Ovary (tissue), 9 donors: ENCODE data around the gene ECM1. TPM values are rescaled to one million over a fixed set of nuclear protein-coding genes. Genes with fewer than 3 reads are reported as not detected.

Experiments used
- DNase-seq, 5 donors: peaks; one replicate each; pipeline ENCODE4 v3.0.0-alpha.2; 2019 to 2020
- H3K27ac ChIP-seq, 2 donors: fragments of 200-600 bp; one replicate each; pipeline versions ENCODE4 v1.5.1 to v1.8.0; 2019 to 2022
- H3K27me3 ChIP-seq: fragments of 200-600 bp; one replicate; pipeline ENCODE4 v1.8.0; 2022
- H3K36me3 ChIP-seq: fragments of 200-600 bp; sonication (generic); one replicate; pipeline ENCODE4 v1.5.1; 2019
- H3K4me1 ChIP-seq: one replicate; pipeline ENCODE4 v1.8.1; 2013; ENCODE audit warnings: mild to moderate bottlenecking, moderate library complexity; ENCODE audit not compliant: insufficient read depth
- H3K4me3 ChIP-seq: fragments of 200-600 bp; sonication (generic); one replicate; pipeline ENCODE4 v1.5.1; 2017
- H3K9me3 ChIP-seq, 2 donors: fragments of 200-600 bp in 1 of 2; sonication (generic) in 1 of 2; one replicate each; pipeline versions ENCODE4 v1.5.1 to v1.8.1; 2013 to 2019; ENCODE audit warnings: mild to moderate bottlenecking in 1 of 2, moderate library complexity in 1 of 2
- CTCF ChIP-seq, 3 donors: fragments of 450-650 bp in 2 of 3; fragments of 200-600 bp in 1 of 3; IDR thresholded peaks; one replicate each; pipeline versions ENCODE4 v1.5.1 to v1.8.0; 2016 to 2022; ENCODE audit warnings: antibody characterized with exemption in 3 of 3, mild to moderate bottlenecking in 1 of 3
- EP300 ChIP-seq: sonication (generic); formaldehyde crosslinking; IDR thresholded peaks from one replicate; pipeline ENCODE4 v1.6.1; 2017; ENCODE audit warnings: antibody characterized with exemption
- POLR2A ChIP-seq: fragments of 450-650 bp; IDR thresholded peaks from one replicate; pipeline ENCODE4 v1.6.1; 2017; ENCODE audit warnings: antibody characterized with exemption, mild to moderate bottlenecking, moderate library complexity
- WGBS, 3 donors: extraction: QIAGEN DNeasy Blood & Tissue Kit in 1 of 3; methylation state at CpG; one replicate each; pipeline versions ENCODE4 v1.1.5 to v1.1.7; 2013 to 2017; 5-methylcytosine and 5-hydroxymethylcytosine counted together
- intact Hi-C, 4 donors: fragments of 100-400 bp; cut with DNase I; formaldehyde crosslinking; loops; one replicate each; pipeline versions ENCODE4 v1.11.0 to v1.15.1; 2022 to 2023
- microRNA-seq, 3 donors: library from miRNA; unstranded; fragments of <30 nt; microRNA quantifications; one replicate each; pipeline versions ENCODE4 to v1.2.0, GENCODE V29; 2019 to 2020
- polyA plus RNA-seq, 2 donors: library from polyadenylated mRNA; stranded (reverse); fragments of 200-250 nt in 1 of 2; fragments of 350-450 nt in 1 of 2; fragmentation: Illumina TruSeq in 1 of 2; extraction: RNeasy Lipid Tissue Mini Kit (QIAGEN cat#74804) in 1 of 2; gene quantifications; one replicate each; pipeline ENCODE4 v1.2.3, GENCODE V29; 2013 to 2014
- small RNA-seq: library from RNA; depleted of rRNA; stranded (forward); fragments of <200 nt; gene quantifications from one replicate; pipeline ENCODE3, GENCODE V24; 2016
- total RNA-seq, 7 donors: library from RNA; depleted of rRNA in 2 of 7; stranded (reverse); fragments of >200 nt in 2 of 7; fragmentation: NEBNext Ultra II Directional in 3 of 7; extraction: Animal tissue kit (Norgen Biotek cat#: 25700) in 3 of 7; gene quantifications; one replicate each; pipeline versions ENCODE4 v1.1.0 to v1.2.4, GENCODE V29; 2016 to 2023
- donor health status: DM: no; HTN: no; CAD: no; lungs with moderate emphysema.
- donor health status: DM: no; HTN: no; CAD: no.
- donor health status: Bipolar disorder and iron deficiency.
- donor health status: DM: yes; HTN: yes; CAD: no.
- donor health status: DM: no; HTN: no; CAD: no.
- donor health status: DM: yes; HTN: yes; CAD: no.

Gene ECM1
- total and polyA plus RNA-seq, 9 donors: 1.8 to 16.7 (median 6.2) TPM

- Histone ChIP-seq H3K27ac (peak overlapping the region; percentile 96 to 99), H3K27me3 (no peaks in the 10 kb centered on the region), H3K36me3 (no peaks in the 10 kb centered on the region), H3K4me1 (peaks cover 40% of the 10 kb centered on the region), H3K9me3 (no peaks in the 10 kb centered on the region), H3K4me3 (peak overlapping the region; percentile 56)
- DNase-seq: peak; percentile 95 to 97 (median 96)
- 0 to 1% (median 0%) methylated on average over 32 of the region's 32 CpGs for WGBS, 3 donors
- intact Hi-C loops: loop anchor here in 3 of 4 donors (5.0 kb wide), 3 partner anchors 61 to 411 kb away; partner anchors contain the start of genes CERS2 (in 1 of the 3) and ENSA (in 1 of the 3)
- peak; percentile 12 to 42 (median 23) for TF ChIP-seq CTCF (IDR thresholded peaks at IDR 0.05)
- TF ChIP-seq POLR2A: peak; percentile 92
- TF ChIP-seq EP300: peak; percentile 63
These were observed 53.5 kb downstream of the ECM1 start for GRCh38 chr1:150561254-150561973.

- Histone ChIP-seq H3K27ac (peak overlapping the region; percentile 96 to 99), H3K36me3 (no peaks in the 10 kb centered on the region), H3K4me1 (peaks cover 45% of the 10 kb centered on the region), H3K4me3 (peak overlapping the region; percentile 56), H3K9me3 (no peaks in the 10 kb centered on the region), H3K27me3 (no peaks in the 10 kb centered on the region)
- WGBS, 3 donors: 0% methylated on average over 18 of the region's 18 CpGs
- peak; percentile 29 for TF ChIP-seq POLR2A
- TF ChIP-seq EP300: peak; percentile 99
- no peak for TF ChIP-seq CTCF (IDR thresholded peaks at IDR 0.05)
- peak; percentile 91 to 95 (median 93) for DNase-seq
- intact Hi-C loops: loop anchor here in 3 of 4 donors (2.0 to 5.0 kb wide), 4 partner anchors 17 to 410 kb away; partner anchors contain the start of genes CERS2 (in 1 of the 3), ENSA (in 1 of the 3) and MCL1 (in 1 of the 3)
These were observed 54.1 kb downstream of the ECM1 start for GRCh38 chr1:150561974-150562445.

- intact Hi-C loops: loop anchor here in 3 of 4 donors (2.0 to 5.0 kb wide), 4 partner anchors 16 to 410 kb away; partner anchors contain the start of genes CERS2 (in 1 of the 3), ENSA (in 1 of the 3) and MCL1 (in 1 of the 3)
- Histone ChIP-seq H3K27ac (peak overlapping the region; percentile 96 to 99), H3K36me3 (no peaks in the 10 kb centered on the region), H3K4me3 (peak overlapping the region; percentile 56), H3K27me3 (no peaks in the 10 kb centered on the region), H3K9me3 (no peaks in the 10 kb centered on the region), H3K4me1 (peaks cover 50% of the 10 kb centered on the region)
- 8 to 14% (median 13%) methylated on average over 4 of the region's 4 CpGs for WGBS, 3 donors
- peak in 4 of 5 donors; percentile 38 to 61 (median 50) for DNase-seq
- TF ChIP-seq EP300: no peak
- no peak for TF ChIP-seq POLR2A
- no peak for TF ChIP-seq CTCF (IDR thresholded peaks at IDR 0.05)
These were observed 54.8 kb downstream of the ECM1 start for GRCh38 chr1:150562446-150563339.

Small RNAs within 50 kb of the gene (microRNA-seq; reads per million reads assigned to microRNA genes)
- gene MIR4257 (0 reads per million in 3 donors), gene MIR6878 (0 reads per million in 3 donors)

Small RNAs within 50 kb of the gene (small RNA-seq; reads per million reads assigned to genes)
- gene MIR4257: not detected

Other genes with a start within 250 kb of the ECM1 start
- 100 to 1,000 TPM in 6 of 7 donors, 10 to 100 TPM in 1; 80.0 to 129 (median 116) TPM for gene APH1A, start 239.1 kb upstream of the ECM1 start, total RNA-seq
- 100 to 1,000 TPM; 103 to 151 TPM for gene APH1A, start 239.1 kb upstream of the ECM1 start, polyA plus RNA-seq
- gene C1orf54, start 235.3 kb upstream of the ECM1 start, total RNA-seq: 10 to 100 TPM in 1 of 7 donors, 1 to 10 TPM in 6; 2.0 to 20.9 (median 4.4) TPM
- 10 to 100 TPM in 1 of 2 donors, 1 to 10 TPM in 1; 8.4 to 34.8 TPM for gene C1orf54, start 235.3 kb upstream of the ECM1 start, polyA plus RNA-seq
- 10 to 100 TPM in 3 of 7 donors, 1 to 10 TPM in 4; 3.6 to 22.5 (median 7.7) TPM for gene CIART, start 225.6 kb upstream of the ECM1 start, total RNA-seq
- gene CIART, start 225.6 kb upstream of the ECM1 start, polyA plus RNA-seq: 10 to 100 TPM; 10.8 to 12.7 TPM
- gene MRPS21, start 214.2 kb upstream of the ECM1 start, total RNA-seq: 10 to 100 TPM; 42.2 to 74.7 (median 63.1) TPM
- gene MRPS21, start 214.2 kb upstream of the ECM1 start, polyA plus RNA-seq: 10 to 100 TPM; 80.1 to 85.4 TPM
- gene PRPF3, start 186.6 kb upstream of the ECM1 start, total RNA-seq: 10 to 100 TPM; 34.6 to 86.0 (median 66.9) TPM
- 10 to 100 TPM; 50.5 to 68.6 TPM for gene PRPF3, start 186.6 kb upstream of the ECM1 start, polyA plus RNA-seq
- 10 to 100 TPM; 18.2 to 55.6 (median 43.9) TPM for gene RPRD2, start 144.0 kb upstream of the ECM1 start, total RNA-seq
- gene RPRD2, start 144.0 kb upstream of the ECM1 start, polyA plus RNA-seq: 10 to 100 TPM; 20.3 to 53.2 TPM
- 10 to 100 TPM in 6 of 7 donors, 1 to 10 TPM in 1; 8.0 to 24.3 (median 17.2) TPM for gene TARS2, start 20.7 kb upstream of the ECM1 start, total RNA-seq
- gene TARS2, start 20.7 kb upstream of the ECM1 start, polyA plus RNA-seq: 10 to 100 TPM; 15.1 to 20.2 TPM
- gene FALEC, start 7.6 kb downstream of the ECM1 start, total RNA-seq: 1 to 10 TPM in 1 of 7 donors, under 1 TPM in 2, not detected in 4; 0.69 to 1.7 (median 0.86) TPM
- under 1 TPM in 1 of 2 donors, not detected in 1; 0.51 TPM for gene FALEC, start 7.6 kb downstream of the ECM1 start, polyA plus RNA-seq
- 10 to 100 TPM; 11.6 to 86.6 (median 22.5) TPM for gene ADAMTSL4, start 41.3 kb downstream of the ECM1 start, total RNA-seq
- gene ADAMTSL4, start 41.3 kb downstream of the ECM1 start, polyA plus RNA-seq: 10 to 100 TPM in 1 of 2 donors, 1 to 10 TPM in 1; 8.8 to 12.1 TPM
- gene MCL1, start 71.5 kb downstream of the ECM1 start, total RNA-seq: 100 to 1,000 TPM in 6 of 7 donors, 10 to 100 TPM in 1; 91.1 to 280 (median 145) TPM
- 100 to 1,000 TPM in 1 of 2 donors, 10 to 100 TPM in 1; 74.2 to 209 TPM for gene MCL1, start 71.5 kb downstream of the ECM1 start, polyA plus RNA-seq
- 100 to 1,000 TPM; 134 to 196 (median 152) TPM for gene ENSA, start 121.5 kb downstream of the ECM1 start, total RNA-seq
- gene ENSA, start 121.5 kb downstream of the ECM1 start, polyA plus RNA-seq: 100 to 1,000 TPM; 111 to 193 TPM
- 10 to 100 TPM; 20.0 to 43.2 (median 29.9) TPM for gene GOLPH3L, start 189.0 kb downstream of the ECM1 start, total RNA-seq
- gene GOLPH3L, start 189.0 kb downstream of the ECM1 start, polyA plus RNA-seq: 10 to 100 TPM; 22.6 to 46.2 TPM
- gene HORMAD1, start 212.8 kb downstream of the ECM1 start, total RNA-seq: not detected
- under 1 TPM in 1 of 2 donors, not detected in 1; 0.10 TPM for gene HORMAD1, start 212.8 kb downstream of the ECM1 start, polyA plus RNA-seq